ENCODE data around the gene PRAC1.

GRCh38 chr17:48751733-48752398 lies 29.5 kb upstream of the PRAC1 start:
- TF ChIP-seq CTCF (IDR thresholded peaks at IDR 0.05) (no peak), POLR2A (IDR thresholded peaks at IDR 0.05) (no peak), EP300 (IDR thresholded peaks at IDR 0.05) (no peak)

All from tibial nerve (tissue), 4 donors.